Ammon's horn (tissue), 1 donor: ENCODE measurements around the gene SLU7.
A peak's percentile ranks its signal among the peaks of the same experiment; 100 is the strongest.

Experiments used
- DNase-seq: peaks from one replicate; pipeline ENCODE4 v3.0.0-alpha.2; 2016; ENCODE audit warnings: low spot score

The SLU7 gene

DNA sequence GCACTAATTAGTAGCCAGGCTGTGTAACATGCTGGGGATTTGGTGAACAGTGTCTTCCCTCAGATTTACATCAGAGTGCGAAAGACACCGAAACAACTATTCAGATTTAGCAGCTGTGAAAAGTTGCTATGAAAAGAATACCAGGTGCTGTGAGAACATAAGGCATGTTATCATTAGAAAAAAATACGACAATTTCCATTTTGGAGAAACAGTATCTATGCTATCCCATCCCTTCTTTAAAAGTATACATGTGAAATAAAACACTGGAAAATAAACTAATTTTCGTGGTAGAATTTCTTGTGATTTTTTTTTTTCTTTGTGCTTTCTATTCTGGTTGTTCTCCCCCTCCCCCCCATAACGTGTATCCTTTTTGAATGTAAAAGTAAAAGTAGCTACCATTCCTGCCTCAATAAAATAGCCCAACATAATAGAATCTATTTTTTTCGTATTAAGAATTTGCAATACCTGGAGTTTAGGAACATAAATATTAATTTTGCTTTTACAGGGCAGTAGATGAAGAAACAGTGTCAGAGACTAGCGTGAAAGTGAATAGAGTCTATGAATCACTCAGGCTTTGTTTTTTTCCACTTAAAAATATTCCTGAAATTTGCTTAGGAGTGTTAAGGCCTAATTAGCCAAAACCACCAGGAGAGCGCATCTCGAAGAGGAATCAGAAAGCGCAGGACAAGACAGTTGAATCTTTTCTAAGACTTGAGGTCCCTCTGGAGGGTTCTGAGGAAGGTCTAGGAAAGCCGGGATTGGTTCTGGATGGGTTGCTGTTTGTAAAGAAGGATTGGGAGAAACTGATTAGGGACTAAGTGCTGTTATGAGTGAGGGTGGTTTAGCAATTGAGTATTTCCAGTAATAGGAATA, 813 bp upstream of the SLU7 start:
- no peak for DNase-seq

DNA sequence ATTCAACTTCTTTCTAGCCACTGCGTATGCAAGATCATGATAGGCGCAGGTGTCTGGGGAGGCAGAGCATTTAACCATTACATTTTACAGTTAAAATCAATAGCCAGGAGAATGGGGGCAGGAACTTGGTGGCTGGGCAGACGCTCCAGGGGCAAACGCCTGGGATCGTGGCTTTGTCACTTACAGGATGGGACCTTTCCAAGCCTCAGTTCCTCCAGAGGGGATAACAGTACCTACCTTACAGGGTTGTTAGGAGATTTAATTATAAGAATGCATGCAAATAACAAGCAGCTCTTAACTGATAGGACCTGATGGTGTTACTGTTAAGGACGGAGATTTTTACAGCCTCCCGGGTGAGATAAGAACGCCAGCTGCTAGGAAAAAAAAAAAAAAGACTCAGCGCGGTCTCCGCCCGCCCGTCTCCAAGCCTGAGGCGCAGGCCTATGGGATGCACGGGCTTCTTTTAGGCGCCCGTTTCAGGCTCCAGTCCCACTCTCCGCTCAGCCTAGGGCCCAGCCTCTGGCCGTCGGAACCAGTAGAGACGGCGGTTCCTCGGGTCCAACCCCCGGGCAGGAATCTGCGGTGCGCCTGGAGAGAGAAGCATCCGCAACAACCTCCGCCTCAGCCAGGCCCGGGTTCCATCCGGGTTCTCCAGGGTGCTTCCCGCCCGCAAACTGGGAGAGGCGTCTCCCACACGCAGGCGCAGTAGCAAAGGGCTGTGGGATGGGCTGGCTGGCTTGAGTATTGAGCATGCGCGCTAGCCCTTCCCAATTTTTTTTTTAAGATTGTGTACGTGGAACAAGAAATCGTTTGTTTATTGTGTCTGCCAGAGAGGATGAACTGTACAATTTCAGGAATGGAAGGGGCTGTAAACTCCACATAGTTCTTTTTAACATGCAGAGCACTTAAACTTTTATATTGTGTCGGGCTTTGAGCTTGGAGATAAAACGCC, 19.2 kb downstream of the SLU7 start, which contains the start of gene FAM200C:
FAM200C (minus strand) TSS at position 653 of the 952 bp plus-strand sequence. CDS start 4,564 bp downstream, outside the sequence.
- peak; percentile 95 for DNase-seq

- no peak for DNase-seq
Measured at GRCh38 chr5:160398806-160399205, 20.1 kb downstream of the SLU7 start.

DNA sequence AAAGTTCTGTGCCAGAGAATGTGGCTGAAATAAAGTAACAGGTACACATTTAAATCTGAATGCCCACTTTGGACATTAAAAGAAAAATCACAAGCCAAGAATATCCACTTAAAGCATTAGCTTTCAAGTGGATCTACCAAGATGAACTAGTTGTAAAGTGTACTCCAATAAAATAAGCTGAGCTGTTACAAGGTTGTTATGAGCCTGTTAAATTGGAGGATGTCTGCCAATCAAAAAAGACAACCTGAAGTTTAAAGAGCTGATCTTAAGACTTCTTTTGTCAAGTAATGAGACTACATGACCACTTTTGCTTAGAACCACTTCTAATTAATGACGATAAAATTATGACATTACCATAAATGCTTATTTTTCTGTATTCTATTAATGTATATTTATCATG, 21.4 kb downstream of the SLU7 start:
- DNase-seq = no peak

DNA sequence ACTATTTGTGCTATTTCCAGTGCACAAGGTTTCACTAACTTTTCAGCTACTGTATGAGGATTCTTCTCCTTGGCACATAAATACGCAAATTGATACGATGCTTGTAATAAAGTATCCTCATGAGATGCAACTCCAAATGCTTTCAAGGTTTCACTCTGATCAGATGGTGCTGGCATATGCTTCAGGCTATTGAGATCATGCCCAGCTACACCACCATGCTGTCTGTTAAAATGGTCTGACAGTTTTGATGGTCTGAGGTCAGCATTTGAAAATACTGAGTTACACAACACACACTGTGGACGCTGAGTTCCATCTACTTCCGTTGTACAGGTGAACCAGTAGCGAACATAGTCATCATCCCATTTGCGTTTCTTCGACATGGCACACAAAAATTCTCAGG, 23.8 kb downstream of the SLU7 start:
- no peak for DNase-seq

DNA sequence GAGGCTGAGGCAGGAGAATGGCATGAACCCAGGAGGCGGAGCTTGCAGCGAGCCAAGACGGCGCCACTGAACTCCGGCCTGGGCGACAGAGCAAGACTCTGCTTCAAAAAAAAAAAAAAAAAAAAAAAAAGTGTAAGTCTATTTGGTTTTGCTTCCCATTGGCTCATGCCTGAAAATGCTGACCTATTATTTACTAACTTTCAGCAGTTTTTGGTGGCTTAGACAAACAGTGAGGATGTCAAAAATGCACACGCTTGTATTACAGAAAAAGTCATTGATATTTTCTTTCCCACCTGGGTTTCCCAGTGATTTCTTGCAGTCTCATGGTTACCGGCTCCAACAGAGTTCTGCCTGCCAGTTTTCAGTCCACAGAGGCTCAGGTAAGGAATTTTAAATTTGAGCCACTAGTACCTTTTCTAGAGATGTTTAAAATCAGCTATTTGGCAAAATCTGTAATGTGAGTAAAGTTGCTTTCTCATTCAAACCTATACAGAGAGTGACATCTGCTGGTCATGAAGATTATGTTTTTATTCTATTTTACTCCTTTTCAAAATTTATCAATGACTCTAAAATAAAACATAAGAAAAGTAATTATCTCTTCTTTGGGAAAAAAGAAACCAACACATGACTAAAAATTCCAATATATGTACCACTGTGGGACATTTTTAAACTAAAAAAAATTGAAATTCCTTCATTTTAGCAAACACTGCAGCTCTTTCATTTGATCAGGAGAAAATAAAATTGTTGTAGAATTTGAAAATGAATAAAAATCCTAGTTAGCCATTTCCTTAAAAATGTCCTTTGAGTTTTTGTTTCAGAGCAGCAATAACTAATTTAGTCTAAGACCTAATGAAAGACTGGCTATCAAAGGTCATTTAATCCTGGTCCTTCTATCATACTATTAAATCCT, 27.8 kb downstream of the SLU7 start:
- no peak for DNase-seq

- DNase-seq = no peak
Measured at GRCh38 chr5:160387445-160387844, 31.4 kb downstream of the SLU7 start.

DNA sequence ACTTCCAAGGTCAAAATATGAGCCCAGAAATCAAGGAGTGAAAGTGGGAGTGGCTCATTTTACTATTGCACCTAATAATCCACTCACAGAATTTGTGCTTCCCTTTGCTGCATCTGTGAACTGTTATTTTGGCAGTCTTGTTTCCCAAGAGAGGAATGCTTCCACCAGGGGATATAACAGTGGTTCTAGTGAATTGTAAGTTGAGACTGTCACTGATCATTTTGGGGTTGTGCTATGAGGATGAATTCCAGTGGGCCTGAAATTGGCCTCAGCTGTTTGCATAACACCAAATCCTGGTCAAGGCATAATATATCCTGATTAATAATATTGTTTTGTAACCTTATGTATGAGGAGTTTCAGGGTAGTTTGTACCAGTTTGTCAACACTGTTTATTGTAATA, 33.4 kb downstream of the SLU7 start:
- no peak for DNase-seq

- no peak for DNase-seq
Measured at GRCh38 chr5:160384681-160385080, 34.2 kb downstream of the SLU7 start.

GRCh38 chr5:160382346-160382745, 36.5 kb downstream of the SLU7 start:
- DNase-seq = no peak

GRCh38 chr5:160380041-160380440, 38.8 kb downstream of the SLU7 start:
- DNase-seq = no peak

DNA sequence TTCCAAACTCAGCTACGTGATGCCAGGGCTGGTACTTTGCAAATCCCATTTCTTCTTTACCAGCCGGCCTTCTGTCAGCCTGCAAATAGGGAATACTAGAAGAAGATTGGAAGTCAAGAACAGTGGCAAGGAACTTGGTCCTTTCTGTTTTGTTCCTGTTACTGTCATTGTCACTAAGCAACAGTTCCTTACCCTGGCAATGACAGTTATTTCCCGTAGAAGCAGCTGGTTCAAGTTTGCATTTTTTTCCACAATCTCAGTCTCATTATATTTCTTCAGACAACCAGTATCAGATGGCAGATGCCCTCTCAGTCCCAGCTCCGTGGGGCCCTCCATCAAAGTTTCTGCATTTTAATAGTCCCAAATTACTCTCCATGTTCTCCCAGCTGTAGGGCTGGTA, 39.4 kb downstream of the SLU7 start:
- DNase-seq = peak; percentile 10

DNA sequence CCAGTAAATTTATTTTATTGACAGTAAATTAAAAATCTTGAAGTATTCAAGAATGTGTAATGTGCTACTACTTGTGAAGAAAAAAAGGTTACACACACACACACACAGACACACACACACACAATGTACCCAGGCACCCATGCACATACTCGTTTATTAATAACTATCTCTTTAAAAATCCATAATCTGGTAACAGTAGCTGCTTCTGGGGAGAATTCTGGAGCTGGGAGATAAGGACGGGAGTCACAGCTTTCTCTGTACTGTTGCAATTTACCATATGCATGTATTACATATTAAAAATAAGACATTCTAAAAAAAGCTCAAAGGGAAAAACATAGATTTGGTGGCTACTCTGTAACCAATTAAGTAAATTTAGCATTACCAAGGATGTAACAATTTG, 40.6 kb downstream of the SLU7 start:
- no peak for DNase-seq

- no peak for DNase-seq
Measured at GRCh38 chr5:160377651-160378050, 41.2 kb downstream of the SLU7 start.

DNA sequence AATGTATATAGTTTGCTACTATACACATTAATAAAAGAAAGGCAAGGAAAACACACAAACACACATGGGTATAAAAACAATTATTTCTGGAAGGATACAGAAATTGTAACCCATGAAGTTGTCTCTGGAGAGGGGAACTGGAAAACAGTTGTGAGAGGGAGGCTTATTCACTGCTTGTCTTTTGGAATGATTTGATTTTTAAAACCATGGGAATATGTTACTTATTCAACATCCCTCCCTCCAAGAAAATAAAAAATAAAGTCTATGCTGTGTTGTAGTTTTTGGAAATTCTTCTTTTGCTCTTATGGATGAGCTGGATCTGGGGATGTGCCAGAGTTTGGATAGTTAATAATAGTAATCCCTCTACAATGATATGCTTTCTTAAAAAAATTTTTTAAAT, 42.5 kb downstream of the SLU7 start:
- no peak for DNase-seq

DNA sequence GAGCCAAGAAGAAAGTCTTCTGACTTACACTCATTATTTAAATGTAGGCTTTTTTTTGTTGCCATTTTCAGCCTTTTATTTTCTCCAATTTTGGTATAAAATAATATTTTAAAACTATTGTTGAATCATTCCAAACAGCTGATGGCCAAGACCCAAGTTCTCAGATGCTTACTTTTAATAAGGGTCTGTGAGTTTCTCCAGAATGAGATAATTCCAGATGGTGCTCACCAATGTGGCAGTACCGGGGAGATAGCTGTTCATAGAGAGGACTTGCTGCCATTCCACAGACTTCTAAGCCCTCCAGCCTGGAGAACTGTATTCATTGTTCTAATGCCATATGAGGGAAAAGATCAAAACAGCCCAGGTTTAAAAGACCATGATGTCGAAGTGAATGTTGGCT, 43.2 kb downstream of the SLU7 start:
- DNase-seq = no peak

- DNase-seq = no peak
Measured at GRCh38 chr5:160375166-160375565, 43.7 kb downstream of the SLU7 start.

DNA sequence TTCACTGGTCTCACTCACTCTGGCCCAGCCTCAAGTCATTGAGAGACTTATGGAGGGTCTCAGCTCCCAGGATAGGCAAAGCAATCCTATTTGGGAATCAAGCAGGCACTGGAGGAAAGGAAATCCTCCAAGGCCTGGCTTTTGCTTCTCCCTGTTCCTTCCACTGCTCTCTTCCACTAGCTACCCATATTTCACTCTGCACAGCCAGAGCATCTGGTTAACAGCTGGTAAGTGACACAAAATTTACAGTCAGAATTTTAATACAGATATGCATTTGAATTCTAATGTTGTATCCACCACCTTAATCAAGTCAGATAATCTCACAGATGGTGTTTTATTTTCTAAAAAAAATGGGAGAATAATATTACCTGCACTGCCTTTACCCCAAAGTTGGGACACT, 47.6 kb downstream of the SLU7 start:
- DNase-seq = no peak

DNA sequence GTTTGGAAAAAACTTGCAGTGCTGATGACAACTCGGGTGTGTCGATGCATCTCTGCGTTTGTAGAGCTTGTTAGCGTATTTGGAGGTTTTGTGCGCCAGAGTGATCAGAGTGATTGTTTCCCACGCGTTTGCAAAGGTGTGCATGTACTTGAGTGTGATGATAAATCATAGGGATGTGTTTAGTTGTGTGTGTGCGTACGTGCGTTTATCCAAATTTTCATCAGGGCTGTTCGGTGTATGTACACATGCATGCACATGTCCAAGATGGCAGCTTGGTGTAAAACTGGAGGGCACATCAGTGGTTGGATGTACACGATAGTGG, 48.2 kb downstream of the SLU7 start:
- no peak for DNase-seq

DNA sequence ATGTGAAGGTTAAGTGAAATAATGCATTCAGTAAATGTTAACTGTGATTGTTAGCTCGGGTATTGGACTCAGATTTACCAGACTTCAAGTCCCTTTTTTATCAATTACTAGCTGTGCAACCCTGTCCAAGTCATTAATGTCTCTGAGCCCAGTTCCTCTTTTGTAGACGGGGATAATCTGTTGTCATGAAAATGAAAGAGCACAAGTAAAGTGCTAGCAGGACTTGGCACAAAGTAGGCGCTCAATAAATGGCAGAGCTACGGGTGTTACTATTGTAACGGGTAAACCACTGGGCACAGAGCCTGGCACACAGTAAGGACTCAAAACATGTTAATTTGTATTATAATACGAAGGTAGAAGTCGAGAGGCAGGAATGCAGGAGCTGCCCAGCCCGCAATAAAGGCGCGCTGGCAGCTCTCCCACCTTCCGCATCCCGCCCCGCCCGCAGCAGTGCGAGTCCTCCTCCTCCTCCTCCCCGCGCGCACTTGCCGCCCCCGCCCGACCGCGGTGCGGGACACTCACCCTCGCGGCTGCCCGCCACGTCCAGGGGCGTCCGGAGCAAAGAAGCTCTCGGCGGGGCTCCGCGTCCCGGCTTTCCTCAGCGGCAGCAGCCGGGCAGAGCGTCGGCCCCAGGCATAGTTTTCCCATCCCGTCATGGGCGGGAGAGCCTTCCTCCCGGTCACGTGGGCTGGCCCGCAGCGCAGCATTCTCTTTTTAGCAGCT, 48.7 kb downstream of the SLU7 start, which contains the start of gene C1QTNF2:
C1QTNF2 (minus strand) TSS at position 637 of the 723 bp plus-strand sequence. CDS start 15,615 bp downstream, outside the sequence.
- peak; percentile 50 for DNase-seq

- no peak for DNase-seq
Measured at GRCh38 chr5:160367885-160368284, 51.0 kb downstream of the SLU7 start.
